Esophagus squamous epithelium (tissue), 4 donors: ENCODE data around the gene CAMK2D.

Experiments used
- CTCF ChIP-seq, 6 experiments: fragments of 450-650 bp in 4 of 6; fragments of 200-600 bp in 2 of 6; sonication (generic) in 2 of 6; IDR thresholded peaks; one replicate each; pipeline ENCODE4 v1.5.1; 2016 to 2019; ENCODE audit warnings: antibody characterized with exemption in 6 of 6, mild to moderate bottlenecking in 4 of 6, moderate library complexity in 4 of 6
- POLR2A ChIP-seq, 4 donors: fragments of 450-650 bp; IDR thresholded peaks; one replicate each; pipeline ENCODE4 v1.6.1; 2017; ENCODE audit warnings: antibody characterized with exemption in 4 of 4, mild to moderate bottlenecking in 4 of 4, moderate library complexity in 3 of 4

- no peak for TF ChIP-seq CTCF (IDR thresholded peaks at IDR 0.05)
- no peak for TF ChIP-seq POLR2A (IDR thresholded peaks at IDR 0.05)
Observed at GRCh38 chr4:113423631-113424030, 337.9 kb downstream of the CAMK2D start.
